ENCODE measurements around the gene PIMREG.

PIMREG gene

GRCh38 chr17:6472517-6472916 lies 28.3 kb downstream of the PIMREG start:
- Histone ChIP-seq H3K4me1 (ENCODE audit: control insufficient read depth, insufficient read depth, low read length, unreplicated experiment) (peaks cover 18% of the 10 kb centered on the region), H3K27me3 (ENCODE audit: insufficient read depth, low read length) (no peaks in the 10 kb centered on the region), H3K4me3 (ENCODE audit: low read depth, low read length) (no peak overlapping the region), H3K79me2 (ENCODE audit: control insufficient read depth, insufficient read depth, low read length, unreplicated experiment) (no peaks in the 10 kb centered on the region), H3K36me3 (ENCODE audit: insufficient read depth, low read length) (no peaks in the 10 kb centered on the region), H2AFZ (ENCODE audit: low read length, unreplicated experiment) (no peak overlapping the region), H3K27ac (ENCODE audit: low read depth, low read length) (no peak overlapping the region)

DNA sequence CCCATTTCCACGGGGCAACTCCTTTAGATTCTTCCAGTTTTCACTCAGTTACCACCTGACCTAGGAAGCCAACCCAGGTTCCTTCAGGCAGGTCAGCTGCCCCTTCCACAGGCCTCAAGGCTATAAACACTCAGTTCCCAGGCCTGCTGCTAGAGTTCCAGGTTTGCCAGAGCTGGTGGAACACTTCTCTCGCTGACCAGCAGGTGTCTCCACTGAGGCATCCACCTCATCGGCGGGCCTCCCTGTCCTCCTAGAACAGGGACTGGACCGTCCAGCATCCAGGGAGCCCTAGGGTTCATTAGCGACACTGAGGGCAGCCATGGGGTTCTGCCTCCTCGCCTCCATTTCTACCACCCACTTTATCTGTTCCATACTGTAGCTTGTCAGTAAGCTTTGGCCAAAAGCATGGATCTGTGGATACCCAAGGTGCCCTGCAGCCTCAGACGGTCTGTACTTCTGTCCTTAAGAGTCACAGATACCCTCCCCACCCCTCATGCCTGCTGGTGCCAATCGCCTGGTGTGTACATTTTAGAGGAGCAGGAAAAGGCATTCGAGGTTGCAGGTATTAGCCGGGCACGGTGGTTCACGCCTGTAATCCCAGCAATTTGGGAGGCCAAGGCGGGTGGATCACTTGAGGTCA lies 29.0 kb downstream of the PIMREG start:
- H3K36me3 ChIP-seq (ENCODE audit: insufficient read depth, low read length) = no peaks in the 10 kb centered on the region
- no peaks in the 10 kb centered on the region for H3K79me2 ChIP-seq (ENCODE audit: control insufficient read depth, insufficient read depth, low read length, unreplicated experiment)
- no peak overlapping the region for H2AFZ ChIP-seq (ENCODE audit: low read length, unreplicated experiment)
- H3K27me3 ChIP-seq (ENCODE audit: insufficient read depth, low read length) = no peaks in the 10 kb centered on the region
- no peak overlapping the region for H3K27ac ChIP-seq (ENCODE audit: low read depth, low read length)
- H3K4me1 ChIP-seq (ENCODE audit: control insufficient read depth, insufficient read depth, low read length, unreplicated experiment) = peaks cover 18% of the 10 kb centered on the region
- H3K4me3 ChIP-seq (ENCODE audit: low read depth, low read length) = no peak overlapping the region

GRCh38 chr17:6474376-6474775 lies 30.1 kb downstream of the PIMREG start:
- Histone ChIP-seq H3K4me3 (ENCODE audit: low read depth, low read length) (no peak overlapping the region), H3K79me2 (ENCODE audit: control insufficient read depth, insufficient read depth, low read length, unreplicated experiment) (no peaks in the 10 kb centered on the region), H3K4me1 (ENCODE audit: control insufficient read depth, insufficient read depth, low read length, unreplicated experiment) (peaks cover 18% of the 10 kb centered on the region), H2AFZ (ENCODE audit: low read length, unreplicated experiment) (no peak overlapping the region), H3K27me3 (ENCODE audit: insufficient read depth, low read length) (no peaks in the 10 kb centered on the region), H3K27ac (ENCODE audit: low read depth, low read length) (no peak overlapping the region), H3K36me3 (ENCODE audit: insufficient read depth, low read length) (no peaks in the 10 kb centered on the region)

- H3K79me2 ChIP-seq (ENCODE audit: control insufficient read depth, insufficient read depth, low read length, unreplicated experiment) = no peaks in the 10 kb centered on the region
- no peaks in the 10 kb centered on the region for H3K36me3 ChIP-seq (ENCODE audit: insufficient read depth, low read length)
- H3K4me1 ChIP-seq (ENCODE audit: control insufficient read depth, insufficient read depth, low read length, unreplicated experiment) = peaks cover 18% of the 10 kb centered on the region
- H3K27me3 ChIP-seq (ENCODE audit: insufficient read depth, low read length) = no peaks in the 10 kb centered on the region
- H3K27ac ChIP-seq (ENCODE audit: low read depth, low read length) = no peak overlapping the region
- H2AFZ ChIP-seq (ENCODE audit: low read length, unreplicated experiment) = no peak overlapping the region
- no peak overlapping the region for H3K4me3 ChIP-seq (ENCODE audit: low read depth, low read length)
Measured at GRCh38 chr17:6474906-6475305, 30.7 kb downstream of the PIMREG start.

DNA sequence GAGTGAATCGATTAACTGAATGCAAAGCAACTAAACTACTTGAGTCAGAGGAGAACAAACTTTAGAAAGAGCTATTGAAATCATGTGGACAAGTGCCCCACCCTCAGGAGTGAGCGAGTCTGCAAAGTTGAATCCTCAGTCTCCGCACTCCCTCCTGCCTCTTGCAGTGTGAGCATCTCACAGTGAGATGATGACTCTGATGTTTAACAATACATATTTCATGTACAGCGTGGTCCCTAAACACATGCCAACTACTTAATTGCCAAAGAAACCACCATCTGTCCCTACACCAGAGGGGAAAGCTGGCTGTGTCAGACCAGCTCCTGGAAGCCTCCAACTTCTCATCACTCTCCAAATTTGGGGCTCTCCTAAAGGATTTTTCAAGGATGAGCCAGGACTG lies 31.2 kb downstream of the PIMREG start:
- no peak overlapping the region for H3K27ac ChIP-seq (ENCODE audit: low read depth, low read length)
- H3K4me3 ChIP-seq (ENCODE audit: low read depth, low read length) = no peak overlapping the region
- H3K4me1 ChIP-seq (ENCODE audit: control insufficient read depth, insufficient read depth, low read length, unreplicated experiment) = peaks cover 18% of the 10 kb centered on the region
- H2AFZ ChIP-seq (ENCODE audit: low read length, unreplicated experiment) = no peak overlapping the region
- H3K36me3 ChIP-seq (ENCODE audit: insufficient read depth, low read length) = no peaks in the 10 kb centered on the region
- H3K27me3 ChIP-seq (ENCODE audit: insufficient read depth, low read length) = no peaks in the 10 kb centered on the region
- H3K79me2 ChIP-seq (ENCODE audit: control insufficient read depth, insufficient read depth, low read length, unreplicated experiment) = no peaks in the 10 kb centered on the region

GRCh38 chr17:6476076-6476809 lies 32.0 kb downstream of the PIMREG start:
- Histone ChIP-seq H3K79me2 (ENCODE audit: control insufficient read depth, insufficient read depth, low read length, unreplicated experiment) (no peaks in the 10 kb centered on the region), H2AFZ (ENCODE audit: low read length, unreplicated experiment) (no peak overlapping the region), H3K4me3 (ENCODE audit: low read depth, low read length) (no peak overlapping the region), H3K4me1 (ENCODE audit: control insufficient read depth, insufficient read depth, low read length, unreplicated experiment) (peaks cover 12% of the 10 kb centered on the region), H3K27ac (ENCODE audit: low read depth, low read length) (no peak overlapping the region), H3K36me3 (ENCODE audit: insufficient read depth, low read length) (no peaks in the 10 kb centered on the region), H3K27me3 (ENCODE audit: insufficient read depth, low read length) (peaks cover 3% of the 10 kb centered on the region; the same call in 1 of the 2 replicates)

DNA sequence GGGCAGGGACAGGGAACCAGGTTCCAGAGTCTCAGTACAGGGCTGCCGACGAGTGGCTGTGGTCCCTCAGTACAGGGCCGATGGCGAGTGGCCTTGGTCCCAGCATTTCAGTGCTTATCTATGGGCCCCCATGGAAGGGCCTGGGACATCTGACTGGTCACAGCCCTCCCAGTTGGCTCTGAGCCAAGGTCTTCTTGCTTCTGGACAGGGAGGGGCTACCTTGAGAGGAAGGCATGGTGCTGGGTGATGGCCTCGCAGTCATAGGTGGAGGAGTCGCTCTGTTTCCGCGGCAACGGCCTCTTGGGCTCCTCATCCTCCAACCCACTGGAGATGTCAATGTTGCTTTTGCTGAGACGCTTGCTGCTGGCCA lies 32.5 kb downstream of the PIMREG start:
- Histone ChIP-seq H3K36me3 (ENCODE audit: insufficient read depth, low read length) (no peaks in the 10 kb centered on the region), H3K27me3 (ENCODE audit: insufficient read depth, low read length) (peaks cover 3% of the 10 kb centered on the region; the same call in 1 of the 2 replicates), H3K27ac (ENCODE audit: low read depth, low read length) (no peak overlapping the region), H3K4me3 (ENCODE audit: low read depth, low read length) (no peak overlapping the region), H3K4me1 (ENCODE audit: control insufficient read depth, insufficient read depth, low read length, unreplicated experiment) (peaks cover 6% of the 10 kb centered on the region), H3K79me2 (ENCODE audit: control insufficient read depth, insufficient read depth, low read length, unreplicated experiment) (no peaks in the 10 kb centered on the region), H2AFZ (ENCODE audit: low read length, unreplicated experiment) (no peak overlapping the region)

DNA sequence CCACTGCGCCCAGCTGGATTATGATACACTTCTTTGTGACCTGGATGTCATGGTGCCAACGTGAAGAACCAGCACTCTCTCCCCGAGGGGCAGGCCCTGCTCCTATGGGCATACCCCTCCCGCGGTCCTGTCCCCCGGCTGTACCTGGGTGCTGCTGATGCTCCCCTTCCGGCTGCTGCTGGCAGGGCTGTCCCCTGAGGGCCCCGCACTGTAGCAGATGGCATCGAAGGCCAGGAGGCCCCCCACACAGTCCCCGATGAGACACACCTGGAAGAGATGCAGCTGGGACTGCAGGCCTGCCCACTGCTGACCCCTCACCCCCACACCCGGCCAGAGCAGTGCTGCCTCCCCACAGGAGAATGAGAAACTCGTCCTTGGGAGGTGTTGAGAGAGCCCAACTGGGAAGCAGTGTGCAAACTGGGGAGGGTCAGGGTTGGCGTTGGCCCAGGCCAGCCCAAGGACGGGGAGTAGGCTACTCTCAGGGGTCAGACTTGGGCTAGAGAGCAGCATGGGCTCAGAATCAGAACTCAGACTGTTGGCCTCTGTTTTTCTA lies 33.7 kb downstream of the PIMREG start:
- Histone ChIP-seq H3K36me3 (ENCODE audit: insufficient read depth, low read length) (no peaks in the 10 kb centered on the region), H3K4me3 (ENCODE audit: low read depth, low read length) (no peak overlapping the region), H3K79me2 (ENCODE audit: control insufficient read depth, insufficient read depth, low read length, unreplicated experiment) (no peaks in the 10 kb centered on the region), H3K4me1 (ENCODE audit: control insufficient read depth, insufficient read depth, low read length, unreplicated experiment) (peaks cover 2% of the 10 kb centered on the region), H3K27me3 (ENCODE audit: insufficient read depth, low read length) (peaks cover 3% of the 10 kb centered on the region; the same call in 1 of the 2 replicates), H2AFZ (ENCODE audit: low read length, unreplicated experiment) (no peak overlapping the region), H3K27ac (ENCODE audit: low read depth, low read length) (no peak overlapping the region)

DNA sequence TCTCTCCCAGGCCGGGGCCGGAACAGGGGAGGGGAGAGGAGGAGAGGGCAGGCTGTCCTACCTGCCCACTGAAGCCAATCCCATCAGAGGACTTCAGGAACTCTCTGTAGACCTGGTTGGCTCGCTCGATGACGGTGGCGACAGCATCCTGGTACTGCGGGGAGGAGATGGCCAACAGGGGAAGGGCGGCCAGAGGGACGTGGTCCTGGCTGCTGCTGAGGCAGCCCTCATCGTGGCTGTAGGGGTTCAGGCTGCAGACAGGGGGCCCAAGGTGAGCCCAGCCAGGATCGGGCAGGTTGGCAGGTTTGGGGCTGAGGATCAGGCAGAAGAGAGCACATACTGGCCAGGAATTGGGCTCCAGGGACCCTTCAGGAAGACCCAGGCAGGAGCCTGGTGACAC lies 34.2 kb downstream of the PIMREG start:
- Histone ChIP-seq H3K36me3 (ENCODE audit: insufficient read depth, low read length) (no peaks in the 10 kb centered on the region), H2AFZ (ENCODE audit: low read length, unreplicated experiment) (no peak overlapping the region), H3K27ac (ENCODE audit: low read depth, low read length) (no peak overlapping the region), H3K4me1 (ENCODE audit: control insufficient read depth, insufficient read depth, low read length, unreplicated experiment) (no peaks in the 10 kb centered on the region), H3K4me3 (ENCODE audit: low read depth, low read length) (no peak overlapping the region), H3K79me2 (ENCODE audit: control insufficient read depth, insufficient read depth, low read length, unreplicated experiment) (no peaks in the 10 kb centered on the region), H3K27me3 (ENCODE audit: insufficient read depth, low read length) (peaks cover 3% of the 10 kb centered on the region; the same call in 1 of the 2 replicates)

- H3K27me3 ChIP-seq (ENCODE audit: insufficient read depth, low read length) = peaks cover 3% of the 10 kb centered on the region; the same call in 1 of the 2 replicates
- H3K36me3 ChIP-seq (ENCODE audit: insufficient read depth, low read length) = no peaks in the 10 kb centered on the region
- H3K79me2 ChIP-seq (ENCODE audit: control insufficient read depth, insufficient read depth, low read length, unreplicated experiment) = no peaks in the 10 kb centered on the region
- no peak overlapping the region for H3K27ac ChIP-seq (ENCODE audit: low read depth, low read length)
- H2AFZ ChIP-seq (ENCODE audit: low read length, unreplicated experiment) = no peak overlapping the region
- H3K4me3 ChIP-seq (ENCODE audit: low read depth, low read length) = no peak overlapping the region
- H3K4me1 ChIP-seq (ENCODE audit: control insufficient read depth, insufficient read depth, low read length, unreplicated experiment) = no peaks in the 10 kb centered on the region
Measured at GRCh38 chr17:6479622-6480302, 35.5 kb downstream of the PIMREG start.

Data from ACC112 (cell line).